DMS114 treated with DMSO at 0.1 percent for 48 hours (cell line): ENCODE data around the gene LGR6.

Experiments used
- DNase-seq: peaks from one replicate; lab custom pipeline; 2025; ENCODE audit not compliant: unreplicated experiment; lab: John Stamatoyannopoulos, UW

Gene LGR6

DNA sequence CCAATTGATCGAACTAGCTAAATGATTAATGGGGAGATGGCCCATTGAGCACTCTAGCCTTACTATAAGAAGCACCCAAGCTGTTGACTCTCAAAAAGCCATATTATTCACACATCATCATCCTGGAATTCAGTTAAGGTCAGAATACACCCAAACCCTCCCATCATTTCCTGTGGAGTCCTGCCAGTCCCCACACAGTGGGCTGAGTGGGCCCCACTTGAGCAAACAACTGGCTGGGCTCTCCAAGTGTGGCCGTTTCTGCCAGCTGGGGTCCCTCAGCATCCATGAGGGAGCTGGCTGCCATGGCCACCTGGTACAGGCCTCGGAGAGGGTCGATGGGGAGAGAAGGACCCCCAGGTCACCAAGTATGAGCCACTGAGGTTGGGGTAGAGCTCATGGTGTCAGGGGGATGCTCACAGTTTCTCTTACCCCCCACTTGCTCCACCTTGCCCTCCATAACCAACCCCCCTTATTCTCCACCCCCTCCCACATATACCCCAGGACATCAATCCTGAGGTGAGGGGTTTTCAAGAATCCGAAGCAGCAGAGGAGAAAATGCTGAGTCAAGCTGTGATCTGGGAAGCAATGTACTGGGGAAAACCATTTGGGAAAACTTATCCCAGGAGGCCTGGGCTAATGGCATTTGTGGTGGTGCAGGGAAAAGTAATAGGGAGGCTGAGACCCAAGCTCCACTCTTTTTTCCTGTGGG, 87.9 kb downstream of the LGR6 start:
- no peak for DNase-seq

DNA sequence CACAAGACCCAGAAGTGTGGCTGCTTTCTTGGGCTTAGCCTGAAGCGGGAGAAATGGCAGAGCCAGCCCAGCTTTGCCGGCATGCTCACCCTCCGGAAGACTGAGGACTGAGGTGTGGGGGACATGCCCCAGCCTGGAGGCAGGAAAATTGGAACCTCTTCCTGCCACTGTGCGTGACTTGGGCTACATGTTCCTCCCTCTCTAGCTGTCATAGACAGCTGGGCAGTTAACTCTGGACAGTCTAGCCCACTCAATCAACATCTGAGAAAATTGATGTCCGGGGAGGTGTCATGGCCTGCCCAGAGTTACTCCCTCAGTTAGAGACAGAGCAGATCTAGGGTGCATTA, 88.4 kb downstream of the LGR6 start:
- DNase-seq = no peak

DNA sequence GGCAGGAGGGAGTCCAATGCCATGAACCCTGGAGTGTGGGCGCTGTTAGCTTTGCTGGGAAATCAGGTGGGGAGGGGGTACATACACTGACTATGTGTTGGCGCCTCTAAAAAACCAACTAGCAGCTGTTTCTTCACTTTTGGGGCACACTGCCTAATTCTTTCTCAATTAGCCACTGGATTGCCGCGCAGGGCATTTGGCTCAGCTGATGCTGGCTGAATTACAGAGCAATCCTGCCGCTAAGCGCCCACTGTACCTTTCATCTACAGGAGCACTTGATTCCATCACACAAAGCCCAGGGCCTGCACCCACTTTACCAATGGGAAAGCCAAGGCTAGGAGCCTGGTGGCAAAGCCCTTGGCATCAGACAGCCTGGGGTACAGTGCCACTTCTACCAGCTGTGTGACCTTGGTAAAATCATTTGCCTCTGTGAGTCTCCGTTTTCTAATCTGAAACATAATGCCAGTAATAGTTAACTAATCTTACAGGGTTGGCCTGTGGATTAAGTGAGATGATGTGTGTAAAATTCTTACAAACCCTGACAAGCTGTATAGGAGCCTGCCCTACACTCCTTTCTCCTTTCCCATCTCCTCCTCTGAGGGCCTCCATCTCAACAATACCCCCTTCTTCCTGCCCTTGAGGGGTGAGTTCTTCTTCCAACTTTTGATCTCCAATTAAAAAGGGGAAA, 89.1 kb downstream of the LGR6 start:
- DNase-seq = no peak

DNA sequence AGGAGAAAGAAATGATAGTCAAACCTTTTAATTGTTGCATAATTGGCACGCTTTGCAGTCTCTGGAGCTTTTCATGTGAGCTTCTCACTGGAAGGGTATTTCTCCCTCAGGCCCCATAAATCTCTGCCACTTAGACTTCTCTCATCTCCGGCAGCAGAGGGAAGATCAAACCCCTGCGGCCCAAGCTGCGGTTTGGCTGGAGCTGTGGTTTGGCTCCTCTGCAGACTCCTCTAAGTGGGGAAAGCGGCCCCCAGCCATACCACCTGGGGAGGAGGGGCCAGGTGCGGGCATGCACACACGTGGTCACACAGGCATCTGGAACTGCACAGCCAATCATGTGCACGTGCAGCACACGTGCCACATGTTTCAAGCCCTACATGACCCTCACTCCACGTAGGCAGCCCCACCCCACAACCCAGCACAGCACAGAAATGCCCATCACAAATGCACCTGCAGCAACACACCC, 89.8 kb downstream of the LGR6 start:
- DNase-seq = no peak

DNA sequence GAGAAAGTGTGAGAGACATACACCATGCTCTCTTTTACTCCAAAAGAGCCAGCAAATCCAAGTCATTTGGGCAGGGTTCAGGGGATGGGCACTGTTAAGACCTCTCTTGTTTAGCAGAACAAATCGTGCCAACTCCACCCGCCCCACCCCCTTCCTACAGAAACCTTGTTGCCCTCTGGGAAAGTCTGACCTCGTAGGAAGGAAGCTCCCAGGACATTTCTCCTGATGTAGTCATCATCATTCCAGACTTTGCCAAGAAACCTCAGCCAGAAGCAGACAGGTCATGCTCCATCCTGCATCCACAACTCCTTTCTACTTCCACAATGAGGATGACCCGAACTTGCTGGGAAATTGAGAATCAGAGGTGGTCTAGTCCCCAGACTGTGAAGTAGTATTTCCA, 90.4 kb downstream of the LGR6 start:
- DNase-seq = no peak

DNA sequence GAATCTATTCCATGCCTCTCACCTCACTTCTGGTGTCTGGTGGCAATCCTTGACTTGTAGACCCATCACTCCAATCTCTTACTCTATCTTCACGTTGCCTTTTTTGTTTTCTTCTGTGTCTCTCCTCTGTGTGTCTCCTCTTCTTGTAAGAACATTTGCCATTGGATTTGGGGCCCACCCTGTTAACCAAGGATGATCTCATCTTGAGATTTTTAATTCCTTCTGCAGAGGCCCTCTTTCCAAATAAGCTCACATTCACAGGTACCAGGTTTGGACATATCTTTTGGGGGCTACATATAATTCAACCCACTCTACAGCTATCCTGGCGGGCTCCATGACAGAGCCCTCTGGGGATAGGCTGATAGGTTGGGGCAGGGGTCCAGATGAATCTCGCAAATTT, 92.3 kb downstream of the LGR6 start:
- DNase-seq = no peak

DNA sequence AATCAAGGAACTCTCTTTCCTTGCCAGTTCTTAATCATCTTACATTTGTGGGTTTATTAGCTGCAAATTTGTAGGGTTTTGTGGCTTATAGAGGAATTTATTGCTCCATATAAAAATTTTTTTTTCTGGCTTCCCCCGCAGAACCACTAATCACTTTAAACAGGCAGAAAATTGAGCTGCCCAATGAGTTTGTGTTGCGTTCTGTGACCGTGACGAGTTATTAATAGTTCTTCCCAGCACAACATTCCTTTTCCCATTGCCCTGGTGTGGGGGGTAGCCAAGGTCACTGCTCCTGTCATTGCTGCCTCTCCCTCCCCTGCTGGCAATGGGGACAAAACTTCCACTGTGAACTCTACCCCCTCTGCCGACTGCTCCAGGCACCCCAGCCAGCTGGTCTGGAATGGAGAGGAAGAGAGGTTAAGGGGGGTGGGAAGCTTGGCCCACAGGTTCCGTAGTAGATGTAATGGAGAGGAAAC, 93.1 kb downstream of the LGR6 start:
- no peak for DNase-seq

DNA sequence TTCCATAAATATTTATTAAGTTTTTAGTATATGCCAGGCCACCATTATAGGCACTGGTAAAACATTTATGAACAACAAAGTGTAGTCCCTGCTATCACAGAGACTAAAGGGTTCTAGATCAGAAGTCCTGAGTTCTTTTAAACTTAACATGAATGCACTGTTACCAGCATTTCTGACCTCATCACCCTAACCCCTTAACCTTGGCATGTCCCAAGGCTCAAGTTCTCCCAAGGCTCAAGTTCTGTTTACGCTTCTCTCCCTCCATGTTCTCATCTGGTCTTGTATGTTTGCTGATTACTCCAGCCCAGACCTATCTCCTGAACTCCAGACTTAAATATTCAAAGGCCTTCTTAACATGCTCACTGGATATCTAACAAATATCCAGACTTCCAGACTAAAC, 93.6 kb downstream of the LGR6 start:
- DNase-seq = no peak

DNA sequence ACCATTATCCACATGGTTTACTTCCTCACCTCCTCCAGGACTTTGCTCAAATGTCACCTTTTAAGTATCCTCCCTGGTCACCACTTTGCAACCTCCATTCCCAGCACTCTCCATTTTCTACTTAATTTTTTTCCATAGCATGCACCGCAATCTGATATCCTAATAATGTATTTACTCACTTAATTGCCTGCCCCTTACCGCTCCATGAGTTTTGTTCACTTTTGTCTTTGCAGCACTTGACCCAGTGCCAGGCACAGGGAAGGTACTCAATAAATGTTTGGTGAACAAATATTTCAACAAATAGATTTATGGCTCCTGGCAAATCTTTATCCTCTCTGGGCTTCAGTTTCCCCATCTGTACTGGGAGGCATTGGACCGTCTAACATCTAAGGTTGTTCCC, 94.6 kb downstream of the LGR6 start:
- no peak for DNase-seq

DNA sequence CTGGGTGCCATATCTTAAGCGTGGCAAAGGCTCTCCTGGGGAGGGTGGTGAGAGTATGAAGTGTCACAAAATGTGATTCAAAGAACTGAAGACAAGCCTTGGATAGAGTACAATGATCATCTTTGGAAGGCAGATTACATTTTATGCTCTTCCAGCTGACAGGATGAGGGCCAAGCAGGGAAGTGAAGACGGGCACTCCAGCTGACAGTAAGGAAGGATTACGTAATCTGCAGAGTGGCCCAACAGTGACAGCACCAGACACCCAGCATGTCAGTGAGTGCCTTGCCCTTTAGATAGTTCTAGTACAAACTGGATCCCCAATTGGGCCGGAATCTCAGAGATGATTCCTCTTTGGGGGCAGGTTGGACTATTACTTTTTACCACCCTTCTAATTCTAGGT, 95.4 kb downstream of the LGR6 start:
- DNase-seq = no peak

DNA sequence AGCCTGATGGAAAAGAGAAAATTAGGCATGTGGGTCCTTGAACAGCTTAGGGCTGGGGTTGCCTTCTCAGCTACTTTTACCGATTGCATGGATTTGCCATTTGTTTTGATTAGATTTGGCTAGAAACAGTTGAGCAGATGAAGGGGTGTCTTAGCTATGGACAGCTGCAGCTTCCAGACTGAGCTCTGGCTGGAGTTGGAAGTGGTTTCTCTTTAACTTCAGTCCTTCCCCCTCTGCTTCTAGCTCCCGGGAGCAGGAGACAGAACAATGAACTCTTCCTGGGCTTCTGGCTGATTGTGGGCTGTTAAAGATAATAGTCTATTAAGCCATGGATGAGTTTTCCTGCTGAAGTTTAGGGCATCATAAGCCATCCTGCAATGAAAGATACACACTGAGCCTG, 97.4 kb downstream of the LGR6 start:
- no peak for DNase-seq

DNA sequence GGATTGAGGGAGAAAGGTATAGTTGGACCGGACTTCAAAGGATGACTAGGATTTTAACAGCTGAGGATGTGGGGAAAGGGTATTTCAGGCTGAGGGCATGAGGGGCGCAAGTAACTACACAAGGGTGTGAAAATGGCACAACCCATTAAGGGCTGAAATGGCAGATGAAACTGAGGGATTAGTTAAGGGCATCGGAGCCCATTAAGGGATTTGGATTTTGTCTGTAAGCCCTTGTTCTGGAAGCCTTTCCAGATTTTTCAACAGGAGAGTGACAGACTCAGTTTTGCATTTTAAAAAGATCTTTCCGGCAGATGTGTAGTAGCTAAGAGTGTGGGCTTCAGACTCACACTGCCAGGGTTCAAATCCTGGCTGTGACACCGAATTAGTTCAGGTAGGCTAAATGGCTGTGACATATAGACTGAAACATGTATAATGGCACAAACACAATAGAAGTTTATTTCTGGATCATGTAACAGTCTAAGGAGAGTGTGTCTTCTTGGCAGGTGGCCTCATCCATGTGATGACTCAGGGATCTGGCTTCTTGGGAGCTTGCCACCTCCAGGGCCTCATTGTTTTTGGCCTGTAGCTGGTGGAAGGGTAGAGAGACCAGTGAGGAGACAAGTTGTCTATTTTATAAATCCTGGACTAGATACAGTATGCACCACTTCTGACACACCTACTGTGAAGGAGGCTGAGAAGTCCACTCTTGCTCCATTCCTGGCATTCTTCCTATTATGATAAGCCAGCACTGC, 98.5 kb downstream of the LGR6 start:
- DNase-seq = no peak

DNA sequence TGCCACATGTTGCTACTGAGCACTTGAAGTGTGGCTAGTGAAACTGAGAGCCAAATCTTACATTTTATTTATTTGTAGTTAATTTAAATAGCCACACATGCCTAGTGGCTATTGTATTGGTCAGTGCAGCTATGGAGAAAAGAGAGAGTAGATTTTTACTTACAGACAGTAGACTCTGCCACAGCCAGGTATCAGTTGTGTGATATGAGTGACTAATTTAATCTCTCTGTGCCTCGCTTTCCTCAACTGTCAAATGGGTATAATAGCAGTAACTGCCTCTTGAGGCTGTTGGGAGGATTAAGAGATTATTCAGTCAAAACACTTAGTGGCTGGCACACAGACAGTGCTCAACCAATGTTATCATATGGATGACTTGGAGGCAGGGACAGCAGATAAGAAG, 99.2 kb downstream of the LGR6 start:
- no peak for DNase-seq

DNA sequence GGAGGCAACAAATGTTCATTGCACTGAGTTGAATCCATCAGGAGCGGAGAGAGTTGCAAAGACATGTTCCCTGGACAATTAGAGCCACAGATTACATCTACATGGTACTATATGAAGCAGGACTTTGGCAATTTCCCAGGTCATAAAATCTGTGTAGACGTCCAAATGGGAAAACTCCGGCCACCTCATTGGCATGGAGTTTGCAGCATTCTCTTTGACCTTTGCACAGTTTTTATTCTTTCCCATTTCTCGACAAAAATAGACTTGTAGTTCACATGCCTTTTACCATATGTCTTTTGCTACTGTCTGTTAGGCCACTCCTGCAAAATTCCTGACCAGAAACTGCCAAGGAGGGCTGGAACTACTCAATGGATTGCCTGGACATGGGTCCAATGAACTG, 100.0 kb downstream of the LGR6 start:
- DNase-seq = no peak

DNA sequence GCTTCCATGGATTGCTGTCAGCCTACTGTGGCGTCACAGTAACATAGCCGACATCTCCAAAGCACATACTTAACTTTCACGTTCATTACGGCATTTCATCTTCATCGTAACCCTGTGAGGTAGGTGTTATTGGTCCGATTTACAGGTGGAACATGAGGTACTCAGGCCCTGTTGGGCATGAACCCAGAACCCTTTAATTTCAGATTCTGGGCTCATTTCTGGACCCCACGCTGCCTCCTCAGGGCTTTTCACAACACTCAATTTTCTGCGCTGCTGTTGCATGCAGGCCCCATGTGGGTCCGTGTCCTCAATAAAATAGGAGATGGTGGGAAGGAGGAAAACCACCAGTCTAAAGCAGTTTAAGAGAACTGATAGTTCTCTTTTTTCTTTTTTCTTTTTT, 108.6 kb downstream of the LGR6 start:
- DNase-seq = no peak

DNA sequence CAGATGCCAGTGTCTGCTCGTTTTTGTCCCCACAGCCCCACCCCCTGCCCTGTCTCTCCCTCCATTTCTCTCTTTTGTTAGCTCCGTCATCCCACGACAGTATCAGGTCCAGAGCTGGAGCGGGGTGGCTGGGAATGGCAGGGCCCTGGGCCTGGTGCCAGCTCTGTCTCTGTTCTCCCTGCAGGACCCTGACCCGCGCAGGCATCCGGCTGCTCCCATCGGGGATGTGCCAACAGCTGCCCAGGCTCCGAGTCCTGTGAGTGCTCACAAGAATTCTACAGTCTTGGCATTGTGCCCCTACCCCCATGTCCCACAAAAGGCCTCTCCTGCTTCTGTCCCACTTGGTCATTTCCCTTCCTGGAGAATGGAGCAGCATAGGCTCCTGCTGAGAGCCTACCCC, 110.8 kb downstream of the LGR6 start:
- DNase-seq = no peak

DNA sequence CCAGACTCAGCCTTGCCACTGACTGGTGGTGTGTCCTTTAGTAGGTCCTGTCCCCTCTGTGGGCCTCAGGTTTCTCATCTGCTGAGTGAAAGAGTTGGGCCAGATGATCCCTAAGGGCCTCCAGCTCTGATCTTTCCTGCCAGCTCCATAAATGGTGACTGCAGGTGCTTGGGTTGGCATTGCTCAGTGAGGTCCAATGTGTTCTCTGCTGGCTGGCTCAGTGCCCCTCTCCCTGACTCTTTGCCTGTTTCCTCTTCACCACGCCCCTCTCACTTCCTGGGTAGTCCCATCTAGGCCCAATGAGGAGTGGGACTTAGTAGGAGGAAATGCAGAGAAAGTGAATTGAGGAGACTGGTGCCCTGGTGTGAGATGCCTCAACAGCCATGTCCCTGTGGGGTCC, 111.6 kb downstream of the LGR6 start:
- no peak for DNase-seq

DNA sequence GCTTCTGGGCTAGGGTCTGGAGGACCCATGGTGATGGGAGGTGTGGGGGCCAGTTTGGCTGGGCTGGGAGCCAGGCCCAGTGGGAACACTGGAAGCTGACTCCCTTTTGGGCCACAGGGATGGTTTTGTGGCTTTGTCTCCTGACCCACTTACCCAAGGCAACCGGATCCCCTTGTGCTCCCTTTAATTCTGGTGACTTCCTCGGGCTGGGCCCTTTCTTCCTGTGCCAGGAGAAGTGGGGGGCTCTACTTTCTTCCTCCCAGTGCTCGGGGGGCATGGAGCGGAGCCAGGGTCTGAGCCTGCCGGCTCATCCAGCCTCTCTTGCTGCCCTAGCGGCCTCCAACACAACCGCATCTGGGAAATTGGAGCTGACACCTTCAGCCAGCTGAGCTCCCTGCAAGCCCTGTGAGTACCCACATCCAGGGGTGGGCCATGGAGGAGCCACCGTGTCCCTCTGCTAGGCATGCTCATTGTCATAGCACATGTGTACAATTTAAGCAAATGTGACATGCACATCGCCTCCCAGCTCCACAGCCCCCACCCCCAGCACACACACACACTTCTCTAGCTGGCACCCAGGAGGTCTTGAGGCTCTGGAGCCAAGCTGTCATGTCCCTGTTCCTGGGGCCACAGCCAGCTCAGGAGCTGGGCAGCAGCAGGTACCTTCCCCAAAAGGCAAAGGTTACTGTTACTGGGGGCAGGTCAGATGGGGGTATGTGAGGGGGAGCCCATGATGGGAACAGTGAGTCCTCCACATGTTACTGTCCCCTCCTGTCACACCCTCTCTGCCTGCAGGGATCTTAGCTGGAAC, 113.1 kb downstream of the LGR6 start:
- no peak for DNase-seq

DNA sequence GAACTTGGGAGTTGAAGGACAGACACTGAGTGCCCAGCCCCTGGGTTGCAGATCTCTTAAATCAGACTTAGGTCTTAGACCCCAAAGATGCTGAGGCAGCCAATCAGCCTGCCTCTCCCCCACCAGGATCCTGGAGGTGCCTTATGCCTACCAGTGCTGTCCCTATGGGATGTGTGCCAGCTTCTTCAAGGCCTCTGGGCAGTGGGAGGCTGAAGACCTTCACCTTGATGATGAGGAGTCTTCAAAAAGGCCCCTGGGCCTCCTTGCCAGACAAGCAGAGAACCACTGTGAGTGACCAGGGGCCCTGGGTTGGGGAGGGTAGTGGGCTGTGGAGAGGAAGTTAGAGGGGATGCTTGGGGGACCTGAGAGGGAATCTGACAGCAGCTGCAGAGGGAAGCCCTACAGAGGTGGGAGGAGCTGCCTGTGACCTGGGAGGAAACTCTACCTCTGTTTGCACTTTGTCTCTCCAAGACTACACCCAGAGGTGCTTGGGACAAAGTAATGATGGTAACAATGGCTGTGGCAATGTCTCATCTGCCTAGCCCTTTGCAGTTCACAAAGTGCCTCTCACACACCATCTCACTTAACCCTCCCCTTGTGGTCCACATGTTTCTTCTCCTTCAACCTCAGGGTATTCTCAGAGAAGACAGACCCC, 116.6 kb downstream of the LGR6 start:
- DNase-seq = no peak

DNA sequence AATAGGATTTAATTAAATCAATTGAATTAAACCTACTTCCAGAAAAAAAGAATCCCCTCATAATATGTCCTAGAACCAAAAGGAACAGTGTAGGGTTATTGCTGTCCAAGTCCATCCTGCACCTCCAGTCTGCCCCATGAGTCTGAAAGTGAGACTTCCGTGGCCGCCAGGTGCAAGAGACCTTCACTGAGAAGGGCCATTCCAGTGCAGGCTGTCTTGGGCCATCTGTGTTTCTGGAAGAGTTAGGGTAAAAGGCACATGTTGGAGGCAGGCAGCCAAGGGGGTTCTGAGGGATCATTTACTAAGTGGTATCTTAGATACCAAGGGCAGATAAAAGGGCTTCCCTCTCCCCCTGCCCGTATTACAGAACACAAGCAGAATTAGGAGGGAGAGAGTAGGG, 117.1 kb downstream of the LGR6 start:
- DNase-seq = no peak
